Rectal smooth muscle tissue (tissue), 1 donor: ENCODE results near the gene KARS1.
A peak's percentile ranks its signal among the peaks of the same experiment; 100 is the strongest.

Experiments
- H3K27ac ChIP-seq: one replicate; pipeline ENCODE4 v1.7.0; 2013; ENCODE audit warnings: low read depth, low read length, inconsistent platforms
- H3K27me3 ChIP-seq: one replicate; pipeline ENCODE4 v1.7.0; 2013; ENCODE audit warnings: low read length; ENCODE audit not compliant: control insufficient read depth, insufficient read depth
- H3K36me3 ChIP-seq: one replicate; pipeline ENCODE4 v1.7.0; 2013; ENCODE audit warnings: low read length; ENCODE audit not compliant: control insufficient read depth, insufficient read depth
- H3K4me1 ChIP-seq: one replicate; pipeline ENCODE4 v1.7.0; 2013; ENCODE audit warnings: low read length; ENCODE audit not compliant: control insufficient read depth, insufficient read depth
- H3K4me3 ChIP-seq: one replicate; pipeline ENCODE4 v1.7.0; 2013; ENCODE audit warnings: low read length
- H3K9ac ChIP-seq: one replicate; pipeline ENCODE4 v1.7.0; 2013; ENCODE audit warnings: low read length

Gene KARS1

DNA sequence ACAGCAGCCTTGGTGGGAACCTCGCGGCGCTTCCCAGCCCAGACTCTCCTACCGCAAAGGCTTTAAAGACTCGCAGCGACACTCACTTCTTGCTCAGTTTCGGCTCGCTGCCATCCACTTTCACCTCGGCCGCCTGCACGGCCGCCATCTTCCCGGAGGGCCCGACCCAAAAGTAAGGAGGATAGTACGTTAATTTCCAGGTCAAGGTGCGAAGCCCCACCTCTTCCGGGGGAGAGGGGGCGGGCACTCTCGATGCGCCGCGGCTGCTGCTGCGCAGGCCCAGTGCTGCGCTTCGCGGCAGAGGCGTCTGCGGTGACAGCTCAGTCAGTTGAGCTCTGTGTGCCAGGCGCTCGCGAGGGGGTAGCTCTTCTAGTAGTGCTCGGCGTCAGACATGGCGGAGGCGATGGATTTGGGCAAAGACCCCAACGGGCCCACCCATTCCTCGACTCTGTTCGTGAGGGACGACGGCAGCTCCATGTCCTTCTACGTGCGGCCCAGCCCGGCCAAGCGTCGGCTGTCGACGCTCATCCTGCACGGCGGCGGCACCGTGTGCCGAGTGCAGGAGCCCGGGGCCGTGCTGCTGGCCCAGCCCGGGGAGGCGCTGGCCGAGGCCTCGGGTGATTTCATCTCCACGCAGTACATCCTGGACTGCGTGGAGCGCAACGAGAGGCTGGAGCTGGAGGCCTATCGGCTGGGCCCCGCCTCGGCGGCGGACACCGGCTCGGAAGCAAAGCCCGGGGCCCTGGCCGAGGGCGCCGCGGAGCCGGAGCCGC is at the start of gene KARS1, which contains the start of gene TERF2IP:
Gene KARS1, minus strand, starts transcription at position 174 of the 773 bp plus-strand sequence. Its CDS starts 26 bp downstream, at position 148.
Gene TERF2IP, plus strand, starts transcription at position 282 of the 773 bp plus-strand sequence. Its CDS starts 110 bp downstream, at position 392.
- H3K4me3 ChIP-seq, result peak within 1 kb of the TSS; percentile 94
- no peaks in the 10 kb centered on the region for H3K27me3 ChIP-seq
- peak within 1 kb of the TSS; percentile 96 for H3K27ac ChIP-seq
- peak within 1 kb of the TSS; percentile 98 for H3K9ac ChIP-seq
- peaks cover 4% of the 10 kb centered on the region for H3K36me3 ChIP-seq
- H3K4me1 ChIP-seq, result peaks cover 15% of the 10 kb centered on the region

DNA sequence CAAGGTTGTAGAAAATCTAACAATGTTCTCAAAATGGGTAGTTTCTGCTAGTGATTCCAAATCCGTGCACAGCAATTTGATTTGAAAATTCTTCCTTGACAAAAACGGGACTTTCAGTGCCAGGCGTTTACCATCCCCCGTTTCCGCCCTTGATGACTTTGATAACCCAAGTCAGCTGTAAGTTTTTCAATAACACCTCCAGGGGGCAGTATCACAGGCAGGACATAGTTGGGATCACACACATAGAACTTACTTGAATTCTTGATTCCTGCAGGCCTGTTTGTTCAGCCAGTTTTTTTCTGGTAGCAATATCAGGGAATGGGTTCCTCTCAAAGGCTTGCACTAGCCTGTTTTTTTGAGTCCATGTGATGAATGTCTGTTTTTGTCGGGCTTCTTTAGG is 48.2 kb upstream of the KARS1 start:
- H3K9ac ChIP-seq, result no peak overlapping the region
- no peaks in the 10 kb centered on the region for H3K27me3 ChIP-seq
- no peaks in the 10 kb centered on the region for H3K4me1 ChIP-seq
- no peak overlapping the region for H3K4me3 ChIP-seq
- no peaks in the 10 kb centered on the region for H3K36me3 ChIP-seq
- no peak overlapping the region for H3K27ac ChIP-seq

DNA sequence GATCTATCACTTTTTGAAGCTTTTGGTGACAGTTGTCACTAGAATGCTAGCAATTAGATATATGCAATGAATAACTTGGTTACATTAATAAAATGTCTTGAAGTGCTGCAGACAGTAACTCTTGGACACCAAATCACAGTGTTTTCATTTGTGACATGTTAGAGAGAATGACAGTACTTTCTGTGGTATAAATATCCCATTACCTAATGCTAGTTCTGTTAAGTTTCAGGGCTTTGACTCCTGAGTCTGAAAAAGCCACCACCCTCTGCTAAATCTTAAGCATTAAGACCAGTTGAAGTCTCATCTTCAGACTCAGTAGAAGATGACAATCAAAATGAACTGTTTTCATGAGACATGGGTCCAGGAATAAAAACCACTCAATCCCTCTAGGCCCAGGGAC is 39.9 kb upstream of the KARS1 start:
- no peak overlapping the region for H3K4me3 ChIP-seq
- H3K9ac ChIP-seq, result no peak overlapping the region
- H3K27ac ChIP-seq, result no peak overlapping the region
- H3K4me1 ChIP-seq, result no peaks in the 10 kb centered on the region
- no peaks in the 10 kb centered on the region for H3K27me3 ChIP-seq
- no peaks in the 10 kb centered on the region for H3K36me3 ChIP-seq

DNA sequence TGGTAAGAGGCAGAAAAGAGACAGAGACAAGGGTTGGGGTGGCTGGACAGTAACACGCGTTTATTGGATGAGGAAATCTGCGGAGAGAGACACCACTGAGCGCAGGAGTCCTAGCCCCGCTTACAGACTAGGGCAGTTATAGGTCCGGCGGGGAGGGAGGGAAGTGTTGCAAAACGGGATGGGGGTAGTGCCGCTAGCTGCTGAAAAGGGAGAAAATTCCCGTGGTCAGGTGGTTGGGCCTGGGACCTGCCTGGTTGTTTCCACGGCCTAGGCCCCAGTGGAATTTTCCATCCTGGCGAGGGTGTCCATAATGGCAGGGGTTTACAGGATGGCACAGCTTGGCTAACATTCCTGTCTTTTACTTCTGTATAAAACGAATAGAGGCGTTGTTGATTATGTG is 34.8 kb upstream of the KARS1 start:
- Histone ChIP-seq H3K27me3 (no peaks in the 10 kb centered on the region), H3K4me1 (no peaks in the 10 kb centered on the region), H3K27ac (no peak overlapping the region), H3K36me3 (no peaks in the 10 kb centered on the region), H3K4me3 (no peak overlapping the region), H3K9ac (no peak overlapping the region)

DNA sequence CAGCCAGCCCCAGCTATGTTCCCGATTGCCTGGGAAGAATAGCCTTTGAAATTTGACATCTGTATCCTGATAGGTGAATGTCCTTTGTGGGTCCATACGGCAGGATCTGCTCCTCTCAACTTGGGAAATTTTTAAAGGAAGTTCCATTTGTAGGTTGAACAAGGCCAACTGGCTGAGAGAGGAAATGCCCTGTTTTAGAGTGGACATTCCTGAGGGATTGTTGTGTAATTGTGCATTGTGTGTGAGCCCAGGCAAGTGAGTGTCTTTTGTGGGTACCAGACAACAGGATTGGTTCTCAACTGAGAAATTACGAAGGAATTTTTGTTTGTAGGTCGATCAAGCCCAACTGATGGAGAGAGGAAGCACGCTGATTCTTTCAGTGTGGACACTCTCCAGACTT is 31.9 kb upstream of the KARS1 start:
- Histone ChIP-seq H3K36me3 (no peaks in the 10 kb centered on the region), H3K27ac (no peak overlapping the region), H3K4me1 (no peaks in the 10 kb centered on the region), H3K9ac (no peak overlapping the region), H3K27me3 (no peaks in the 10 kb centered on the region), H3K4me3 (no peak overlapping the region)

DNA sequence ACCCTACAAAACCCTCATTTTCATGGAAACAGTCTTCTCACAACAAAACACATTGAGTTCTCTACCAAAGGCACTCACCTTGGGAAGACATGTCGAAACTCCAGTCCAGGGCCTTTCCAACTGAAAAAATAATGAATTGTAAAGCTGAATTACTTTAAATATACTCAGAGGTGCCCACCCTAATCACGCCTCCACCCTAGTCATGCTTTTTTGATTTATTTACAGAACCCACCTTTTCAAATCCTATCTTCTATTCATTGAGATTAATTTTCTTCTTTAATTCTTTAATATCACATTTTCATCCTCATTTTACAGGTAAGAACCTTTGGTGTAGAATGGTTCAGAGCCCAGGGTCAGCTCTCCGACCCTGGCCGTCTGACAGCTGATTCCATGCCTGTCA is 29.4 kb upstream of the KARS1 start, which contains the start of gene CPHXL2:
Gene CPHXL2, minus strand, starts transcription at position 101 of the 400 bp plus-strand sequence. Its CDS starts 10 bp downstream, at position 91.
- no peak within 1 kb of the TSS for H3K9ac ChIP-seq
- no peak within 1 kb of the TSS for H3K27ac ChIP-seq
- H3K27me3 ChIP-seq, result no peaks in the 10 kb centered on the region
- H3K4me3 ChIP-seq, result no peak within 1 kb of the TSS
- H3K36me3 ChIP-seq, result no peaks in the 10 kb centered on the region
- no peaks in the 10 kb centered on the region for H3K4me1 ChIP-seq

DNA sequence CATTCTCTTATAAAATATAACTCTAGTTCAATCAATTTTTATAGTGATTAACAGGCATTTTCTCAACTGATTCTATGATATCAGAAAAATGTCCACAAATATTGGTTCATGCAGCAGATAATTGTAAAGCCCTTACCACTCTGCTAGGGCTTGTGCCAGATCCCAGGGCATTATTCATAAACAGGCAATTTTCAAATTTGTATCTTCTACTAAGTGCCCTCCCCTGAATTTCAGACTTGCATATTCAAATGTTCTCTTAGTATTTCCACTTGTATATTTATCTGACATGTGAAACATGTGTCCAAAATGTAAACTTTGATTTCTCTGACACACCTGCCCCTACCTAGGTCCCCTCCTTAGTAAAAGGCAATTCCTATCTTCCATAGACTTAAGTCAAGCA is 20.0 kb upstream of the KARS1 start:
- H3K27ac ChIP-seq, result no peak overlapping the region

DNA sequence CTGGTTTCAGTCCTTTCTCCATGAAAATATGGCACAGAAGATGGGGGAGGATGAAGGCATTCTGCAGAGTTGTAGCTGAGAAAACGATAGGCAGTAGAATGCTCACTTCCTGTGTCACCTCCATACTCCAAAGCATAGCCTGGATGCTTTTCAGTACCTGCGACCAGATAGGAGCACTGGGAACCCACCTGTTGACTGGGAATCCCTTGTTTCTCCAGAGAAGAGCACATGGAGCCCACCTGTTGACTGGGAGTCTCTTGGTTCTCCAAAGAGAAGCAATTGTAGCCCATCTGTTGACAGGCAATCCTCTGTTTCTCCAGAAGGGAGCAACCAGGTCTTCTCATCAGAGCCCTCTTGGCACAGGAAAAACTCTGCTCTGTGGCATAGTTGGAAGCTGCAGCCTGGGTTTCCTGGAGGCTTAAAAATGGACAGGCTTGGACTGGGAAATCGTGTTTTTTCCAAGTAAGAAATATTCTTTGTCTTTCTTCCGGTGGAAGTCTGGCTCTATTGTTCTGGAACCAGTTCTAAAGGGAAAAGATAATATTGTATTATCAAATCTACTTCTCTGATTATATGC is 13.3 kb upstream of the KARS1 start:
- Histone ChIP-seq H3K9ac (no peak overlapping the region), H3K27ac (no peak overlapping the region), H3K27me3 (no peaks in the 10 kb centered on the region), H3K4me1 (no peaks in the 10 kb centered on the region), H3K36me3 (peaks cover 14% of the 10 kb centered on the region), H3K4me3 (no peak overlapping the region)

More for the DNA sequence above, 20.0 kb upstream of the KARS1 start:
- Histone ChIP-seq H3K36me3 (no peaks in the 10 kb centered on the region), H3K27me3 (no peaks in the 10 kb centered on the region), H3K4me3 (no peak overlapping the region), H3K4me1 (no peaks in the 10 kb centered on the region), H3K9ac (no peak overlapping the region)

DNA sequence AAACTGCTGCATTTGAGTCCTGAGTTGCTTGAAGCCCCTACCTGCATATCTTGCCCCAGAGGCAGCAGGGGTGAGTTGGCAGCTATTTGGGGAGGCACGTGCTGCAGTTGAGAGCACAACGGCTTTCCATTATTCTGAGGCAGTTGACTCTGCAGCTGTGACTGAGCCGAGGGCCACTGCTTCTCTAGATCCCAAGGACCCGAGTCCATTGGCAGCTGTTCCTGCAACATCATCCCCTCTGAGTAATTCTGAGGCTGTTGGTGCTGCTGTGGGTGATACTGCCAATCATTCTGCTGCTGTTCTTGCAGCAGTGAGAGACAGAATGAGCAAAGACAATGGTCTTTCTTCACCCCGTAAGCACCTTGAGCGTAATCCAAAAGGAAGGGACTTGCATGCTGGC is 12.9 kb upstream of the KARS1 start:
- H3K4me1 ChIP-seq, result no peaks in the 10 kb centered on the region
- peaks cover 16% of the 10 kb centered on the region for H3K36me3 ChIP-seq
- no peak overlapping the region for H3K27ac ChIP-seq
- H3K27me3 ChIP-seq, result no peaks in the 10 kb centered on the region
- H3K4me3 ChIP-seq, result no peak overlapping the region
- H3K9ac ChIP-seq, result no peak overlapping the region

DNA sequence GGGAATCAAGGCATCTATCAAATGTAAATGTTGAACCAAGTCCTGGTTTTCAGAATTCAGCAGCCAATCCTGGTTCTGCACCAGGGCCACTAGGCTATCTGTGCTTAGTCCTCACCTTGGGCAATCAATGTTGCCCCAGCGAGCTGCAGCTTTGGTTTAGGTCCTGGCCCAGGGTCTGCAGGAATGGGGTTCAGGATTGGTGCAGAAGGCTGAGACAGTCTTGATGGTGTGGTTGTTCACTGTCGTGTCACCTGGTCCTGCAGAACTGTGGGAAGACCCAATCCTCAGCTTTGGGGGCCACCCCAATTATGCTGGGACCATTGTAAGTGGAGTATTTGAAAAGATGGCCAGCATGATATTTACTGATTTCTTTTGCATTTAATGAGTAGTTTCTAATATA is 10.7 kb upstream of the KARS1 start:
- Histone ChIP-seq H3K27me3 (no peaks in the 10 kb centered on the region), H3K9ac (no peak overlapping the region), H3K27ac (no peak overlapping the region), H3K4me3 (no peak overlapping the region), H3K4me1 (no peaks in the 10 kb centered on the region), H3K36me3 (peaks cover 20% of the 10 kb centered on the region)

DNA sequence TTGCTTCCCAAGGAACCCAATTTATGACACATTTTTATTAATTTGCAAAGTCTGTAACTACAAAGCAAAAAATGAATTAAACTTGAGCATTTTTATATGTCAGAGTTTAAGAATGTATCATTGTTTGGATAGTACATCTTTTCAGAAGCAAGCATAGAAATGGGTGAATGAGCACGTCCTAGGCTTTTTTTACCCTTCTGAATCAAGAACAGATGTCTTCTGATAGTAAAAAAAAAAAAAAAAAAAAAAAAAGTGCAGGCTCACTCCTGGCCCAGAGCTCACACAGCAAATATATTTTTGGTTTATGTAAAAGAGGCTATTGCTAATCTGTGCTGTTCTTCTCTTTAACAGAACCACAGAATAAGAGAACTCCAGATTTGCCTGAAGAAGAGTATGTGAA is 6.5 kb upstream of the KARS1 start:
- no peak overlapping the region for H3K9ac ChIP-seq

DNA sequence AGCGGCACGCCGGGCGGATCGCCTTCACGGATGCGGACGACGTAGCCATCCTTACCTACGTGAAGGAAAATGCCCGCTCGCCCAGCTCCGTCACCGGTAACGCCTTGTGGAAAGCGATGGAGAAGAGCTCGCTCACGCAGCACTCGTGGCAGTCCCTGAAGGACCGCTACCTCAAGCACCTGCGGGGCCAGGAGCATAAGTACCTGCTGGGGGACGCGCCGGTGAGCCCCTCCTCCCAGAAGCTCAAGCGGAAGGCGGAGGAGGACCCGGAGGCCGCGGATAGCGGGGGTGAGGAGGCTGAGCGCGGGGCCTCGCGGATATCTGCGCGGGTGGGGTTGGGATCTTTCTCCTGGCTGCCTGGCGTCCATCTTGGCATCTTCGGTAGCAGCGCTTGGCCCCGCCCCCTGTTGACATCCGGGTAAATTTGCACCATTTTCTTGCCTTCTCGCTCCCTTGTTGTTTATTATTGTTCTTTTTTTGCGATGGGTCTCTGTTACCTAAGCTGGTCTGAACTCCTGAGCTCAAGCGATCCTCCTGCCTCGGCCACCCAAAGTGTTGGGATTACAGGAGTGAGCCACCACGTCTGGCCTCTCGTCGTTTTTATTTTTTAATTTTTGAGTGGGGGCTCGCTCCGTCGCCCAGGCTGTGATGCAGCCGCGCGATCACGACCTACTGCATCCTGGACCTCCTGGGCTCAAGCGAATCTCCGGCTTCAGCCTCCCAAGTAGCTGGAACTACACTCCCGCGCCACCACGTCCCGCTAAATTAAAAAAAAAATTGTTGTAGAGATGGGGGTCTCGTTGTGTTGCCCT is 1.0 kb upstream of the KARS1 start:
- Histone ChIP-seq H3K27me3 (no peaks in the 10 kb centered on the region), H3K27ac (peak overlapping the region; percentile 96), H3K4me3 (peak overlapping the region; percentile 94), H3K9ac (peak overlapping the region; percentile 98), H3K36me3 (peaks cover 4% of the 10 kb centered on the region), H3K4me1 (peaks cover 15% of the 10 kb centered on the region)

More for the DNA sequence above, 6.5 kb upstream of the KARS1 start:
- H3K36me3 ChIP-seq, result peaks cover 20% of the 10 kb centered on the region
- no peaks in the 10 kb centered on the region for H3K27me3 ChIP-seq
- H3K27ac ChIP-seq, result no peak overlapping the region
- H3K4me3 ChIP-seq, result no peak overlapping the region
- peaks cover 9% of the 10 kb centered on the region for H3K4me1 ChIP-seq
